Breast epithelium (tissue), 4 donors: ENCODE data around the gene MAP7. TPM values are rescaled to one million over a fixed set of nuclear protein-coding genes. Genes with fewer than 3 reads are reported as not detected.

ENCODE experiments used
- DNase-seq, 2 donors: peaks; one replicate each; pipeline ENCODE4 v3.0.0-alpha.2; 2019; ENCODE audit warnings: low spot score in 2 of 2
- H3K27ac ChIP-seq, 2 donors: fragments of 200-600 bp; sonication (generic) in 1 of 2; one replicate each; pipeline ENCODE4 v1.5.1; 2016 to 2019; ENCODE audit warnings: mild to moderate bottlenecking in 1 of 2
- H3K27me3 ChIP-seq, 2 donors: fragments of 200-600 bp; sonication (generic) in 1 of 2; one replicate each; pipeline versions ENCODE4 v1.5.1 to v1.6.0; 2017 to 2019; ENCODE audit warnings: control low read depth in 1 of 2, mild to moderate bottlenecking in 1 of 2
- H3K36me3 ChIP-seq: fragments of 200-600 bp; one replicate; pipeline ENCODE4 v1.5.1; 2019
- H3K4me1 ChIP-seq, 2 donors: fragments of 200-600 bp; sonication (generic); one replicate each; pipeline ENCODE4 v1.5.1; 2016 to 2019; ENCODE audit warnings: control low read depth in 1 of 2
- H3K4me3 ChIP-seq, 3 donors: fragments of 200-600 bp; sonication (generic); 1 replicate in 2 of 3; 2 replicates in 1 of 3; pipeline ENCODE4 v1.5.1; 2016 to 2019; ENCODE audit warnings: mild to moderate bottlenecking in 3 of 3, moderate library complexity in 2 of 3
- H3K9me3 ChIP-seq, 2 donors: fragments of 200-600 bp; sonication (generic) in 1 of 2; one replicate each; pipeline ENCODE4 v1.5.1; 2016 to 2019; ENCODE audit warnings: control low read depth in 1 of 2
- CTCF ChIP-seq, 3 donors: fragments of 450-650 bp; IDR thresholded peaks; one replicate each; pipeline ENCODE4 v1.5.1; 2016 to 2017; ENCODE audit warnings: antibody characterized with exemption in 3 of 3, mild to moderate bottlenecking in 3 of 3, moderate library complexity in 3 of 3
- POLR2A ChIP-seq: fragments of 450-650 bp; IDR thresholded peaks from one replicate; pipeline ENCODE4 v1.6.1; 2016; ENCODE audit warnings: antibody characterized with exemption, mild to moderate bottlenecking, moderate library complexity
- POLR2AphosphoS5 ChIP-seq, 3 donors: sonication (generic); formaldehyde crosslinking; IDR thresholded peaks; one replicate each; pipeline ENCODE4 v1.6.1; 2017; ENCODE audit warnings: antibody characterized with exemption in 3 of 3
- intact Hi-C: fragments of 100-400 bp; cut with DNase I; formaldehyde crosslinking; loops from one replicate; pipeline ENCODE4 v1.15.1; 2023; ENCODE audit warnings: low total_unique reads
- total RNA-seq, 3 donors: library from RNA; depleted of rRNA; stranded (reverse); fragments of >200 nt; gene quantifications; one replicate each; pipeline ENCODE4 v1.1.0, GENCODE V29; 2016

MAP7 gene
- total RNA-seq, 3 donors from 2014 or later: 14.2 to 42.4 (median 16.4) TPM

GRCh38 chr6:136362421-136363356 is 187.5 kb downstream of the MAP7 start:
- no peak overlapping the region for H3K27ac ChIP-seq
- H3K4me3 ChIP-seq: no peak overlapping the region
- H3K36me3 ChIP-seq: no peaks in the 10 kb centered on the region
- no peak for DNase-seq
- no peaks in the 10 kb centered on the region for H3K4me1 ChIP-seq
- no peaks in the 10 kb centered on the region for H3K27me3 ChIP-seq
- no peaks in the 10 kb centered on the region for H3K9me3 ChIP-seq
- intact Hi-C loops: no loop called here
- TF ChIP-seq CTCF (IDR thresholded peaks at IDR 0.05) (no peak), POLR2AphosphoS5 (IDR thresholded peaks at IDR 0.05) (no peak), POLR2A (no peak)

GRCh38 chr6:136361787-136362186 is 188.4 kb downstream of the MAP7 start:
- no peaks in the 10 kb centered on the region for H3K27me3 ChIP-seq
- H3K4me3 ChIP-seq: no peak overlapping the region
- no peak for TF ChIP-seq POLR2A
- TF ChIP-seq POLR2AphosphoS5 (IDR thresholded peaks at IDR 0.05): no peak
- TF ChIP-seq CTCF (IDR thresholded peaks at IDR 0.05): no peak
- no peaks in the 10 kb centered on the region for H3K9me3 ChIP-seq
- H3K27ac ChIP-seq: no peak overlapping the region
- DNase-seq: no peak
- no peaks in the 10 kb centered on the region for H3K4me1 ChIP-seq
- no peaks in the 10 kb centered on the region for H3K36me3 ChIP-seq
- intact Hi-C loops: no loop called here

GRCh38 chr6:136360783-136361182 is 189.4 kb downstream of the MAP7 start:
- Histone ChIP-seq H3K4me1 (no peaks in the 10 kb centered on the region), H3K9me3 (no peaks in the 10 kb centered on the region), H3K4me3 (no peak overlapping the region), H3K36me3 (no peaks in the 10 kb centered on the region), H3K27ac (no peak overlapping the region), H3K27me3 (no peaks in the 10 kb centered on the region)
- intact Hi-C loops: no loop called here
- TF ChIP-seq POLR2A (no peak), CTCF (IDR thresholded peaks at IDR 0.05) (no peak), POLR2AphosphoS5 (IDR thresholded peaks at IDR 0.05) (no peak)
- DNase-seq: no peak

GRCh38 chr6:136359851-136360250 is 190.4 kb downstream of the MAP7 start:
- Histone ChIP-seq H3K36me3 (no peaks in the 10 kb centered on the region), H3K27ac (no peak overlapping the region), H3K9me3 (no peaks in the 10 kb centered on the region), H3K4me3 (no peak overlapping the region), H3K4me1 (no peaks in the 10 kb centered on the region), H3K27me3 (no peaks in the 10 kb centered on the region)
- no peak for DNase-seq
- TF ChIP-seq CTCF (IDR thresholded peaks at IDR 0.05) (no peak), POLR2AphosphoS5 (IDR thresholded peaks at IDR 0.05) (no peak), POLR2A (no peak)
- intact Hi-C loops: no loop called here

GRCh38 chr6:136351518-136352110 is 198.6 kb downstream of the MAP7 start:
- no peak overlapping the region for H3K27ac ChIP-seq
- TF ChIP-seq POLR2A: no peak
- TF ChIP-seq POLR2AphosphoS5 (IDR thresholded peaks at IDR 0.05): no peak
- TF ChIP-seq CTCF (IDR thresholded peaks at IDR 0.05): no peak
- intact Hi-C loops: no loop called here
- no peaks in the 10 kb centered on the region for H3K36me3 ChIP-seq
- no peak overlapping the region for H3K4me3 ChIP-seq
- H3K4me1 ChIP-seq: no peaks in the 10 kb centered on the region
- H3K9me3 ChIP-seq: no peaks in the 10 kb centered on the region
- DNase-seq: no peak
- no peaks in the 10 kb centered on the region for H3K27me3 ChIP-seq
